Urothelium cell line (cell line): Measurements from ENCODE around the gene AFP.
A peak's percentile ranks its signal among the peaks of the same experiment; 100 is the strongest.
"Not testable (repeated sequence)": the region's sequence is repeated elsewhere in the genome, so short reads cannot be mapped to it uniquely, and the experiment has no call there.

Source experiments
- DNase-seq: peaks from one replicate; pipeline ENCODE4 v3.0.0; 2011; ENCODE audit warnings: low spot score, mixed read lengths
- FAIRE-seq: peaks from 2 replicates; lab custom pipeline; 2011; peaks lifted over from hg19 to GRCh38; lab: Jason Lieb, UNC

Gene AFP

DNA sequence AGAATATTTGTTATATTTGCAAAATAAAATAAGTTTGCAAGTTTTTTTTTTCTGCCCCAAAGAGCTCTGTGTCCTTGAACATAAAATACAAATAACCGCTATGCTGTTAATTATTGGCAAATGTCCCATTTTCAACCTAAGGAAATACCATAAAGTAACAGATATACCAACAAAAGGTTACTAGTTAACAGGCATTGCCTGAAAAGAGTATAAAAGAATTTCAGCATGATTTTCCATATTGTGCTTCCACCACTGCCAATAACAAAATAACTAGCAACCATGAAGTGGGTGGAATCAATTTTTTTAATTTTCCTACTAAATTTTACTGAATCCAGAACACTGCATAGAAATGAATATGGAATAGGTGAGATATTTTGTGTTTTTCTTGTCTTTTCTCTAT lies at the start of gene AFP:
Gene AFP (plus strand): TSS at position 238 of the 400 bp plus-strand sequence. CDS start 42 bp downstream, at position 280.
- DNase-seq (no peak), FAIRE-seq (no peak)

DNA sequence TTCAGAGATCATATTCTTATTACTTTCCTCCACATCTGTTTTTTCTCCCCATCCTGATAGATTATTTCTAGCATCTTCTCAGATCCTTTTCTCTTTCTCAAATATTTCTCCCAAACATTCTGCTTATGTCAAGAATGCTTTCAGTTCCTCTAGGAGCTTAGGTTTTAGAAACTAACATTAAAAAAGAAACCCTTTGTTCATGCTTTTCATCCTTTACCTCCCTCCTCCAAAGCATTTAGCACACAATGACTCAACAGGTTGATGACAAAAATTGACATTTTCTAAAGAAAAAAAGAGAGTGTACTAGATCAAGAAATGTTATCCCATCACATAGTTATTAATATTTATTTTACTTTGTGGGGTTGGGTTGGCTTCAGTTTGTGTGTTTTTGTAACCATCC lies 48.5 kb upstream of the AFP start:
- DNase-seq: no peak
- FAIRE-seq: no peak

DNA sequence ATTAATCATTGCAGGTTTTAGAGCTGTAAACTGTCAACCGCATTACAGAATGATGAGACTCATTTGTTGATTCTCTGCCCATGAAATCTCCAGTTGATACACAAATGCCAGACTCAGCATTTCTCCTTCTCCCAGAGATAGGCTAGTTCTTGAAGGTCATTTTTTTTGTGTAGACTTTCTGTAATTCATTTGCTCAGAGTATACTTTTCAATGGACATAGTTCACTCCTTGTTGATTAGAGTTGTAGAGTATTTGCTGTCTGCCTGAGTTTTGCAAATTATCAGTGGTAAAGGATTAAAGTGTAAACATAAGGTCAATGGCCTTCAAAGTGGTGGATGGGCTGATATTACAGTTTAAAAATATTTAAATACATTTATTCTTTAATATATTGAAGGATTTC lies 47.1 kb upstream of the AFP start:
- DNase-seq (no peak), FAIRE-seq (no peak)

DNA sequence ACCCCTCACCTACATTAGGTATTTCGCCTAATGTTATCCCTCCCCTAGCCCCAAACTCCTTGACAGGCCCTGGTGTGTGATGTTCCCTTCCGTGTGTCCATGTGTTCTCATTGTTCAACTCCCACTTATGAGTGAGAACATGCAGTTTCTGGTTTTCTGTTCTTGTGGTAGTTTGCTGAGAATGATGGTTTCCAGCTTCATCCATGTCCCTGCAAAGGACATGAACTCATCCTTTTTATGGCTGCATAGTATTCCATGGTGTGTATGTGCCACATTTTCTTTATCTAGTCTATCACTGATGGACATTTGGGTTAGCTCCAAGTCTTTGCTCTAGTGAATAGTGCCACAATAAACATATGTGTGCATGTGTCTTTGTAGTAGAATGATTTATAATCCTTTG lies 46.4 kb upstream of the AFP start:
- FAIRE-seq, DNase-seq: not testable (repeated sequence)

DNA sequence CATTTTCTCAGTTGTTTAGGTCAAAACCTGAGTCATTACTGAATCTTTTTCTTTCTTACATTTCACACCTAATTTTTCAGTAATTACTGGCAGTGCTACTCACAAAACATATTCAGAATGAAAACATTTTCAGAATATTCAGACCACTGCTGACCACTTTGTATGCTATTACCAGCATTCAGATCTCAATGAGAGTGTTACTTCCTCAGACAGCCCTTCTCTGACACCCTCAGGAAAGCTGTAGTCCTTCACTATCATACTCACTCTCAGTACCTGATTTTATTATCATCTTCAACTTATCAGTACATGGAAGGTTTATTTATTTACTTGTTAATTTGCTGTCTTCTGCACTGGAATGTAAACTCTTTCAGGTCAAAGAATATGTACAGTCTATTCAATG lies 44.2 kb upstream of the AFP start:
- FAIRE-seq (no peak), DNase-seq (no peak)

DNA sequence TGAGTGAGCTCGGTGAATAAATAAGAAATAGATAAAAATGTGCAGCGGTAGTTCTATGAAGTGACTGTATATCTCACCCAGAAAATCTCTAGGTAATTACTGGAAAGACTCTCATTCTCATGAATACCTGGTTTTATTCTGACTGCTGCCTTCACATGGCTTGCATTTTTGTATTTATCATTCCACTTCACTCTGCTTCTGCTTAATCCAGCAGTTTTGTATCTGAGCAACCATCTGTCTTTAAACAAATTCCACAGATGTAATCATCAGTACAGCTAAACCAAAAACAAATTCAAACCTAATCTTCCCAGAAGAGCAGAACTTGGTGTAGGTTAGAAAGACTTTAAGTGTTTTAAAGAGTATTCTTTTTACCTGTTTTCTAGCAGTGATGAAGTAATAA lies 43.1 kb upstream of the AFP start:
- DNase-seq (no peak), FAIRE-seq (no peak)

DNA sequence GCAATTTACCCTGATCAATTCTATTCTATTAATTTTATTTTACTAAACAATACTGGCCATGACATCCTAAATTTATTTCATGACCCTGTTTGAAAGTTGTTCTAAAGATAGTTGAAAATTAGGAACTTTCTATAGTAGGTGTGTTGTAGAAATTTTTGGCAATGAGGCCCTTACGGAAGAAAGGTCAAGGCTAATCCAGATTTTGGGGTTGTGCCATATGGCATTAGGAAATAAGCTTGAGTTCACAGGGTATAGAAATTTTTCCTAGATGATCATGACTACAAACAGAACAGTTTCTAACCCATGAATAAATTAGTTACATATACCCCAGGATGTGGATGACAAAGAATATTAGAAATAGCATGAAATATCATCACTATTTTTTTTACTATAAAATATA lies 39.7 kb upstream of the AFP start:
- DNase-seq (no peak), FAIRE-seq (no peak)

DNA sequence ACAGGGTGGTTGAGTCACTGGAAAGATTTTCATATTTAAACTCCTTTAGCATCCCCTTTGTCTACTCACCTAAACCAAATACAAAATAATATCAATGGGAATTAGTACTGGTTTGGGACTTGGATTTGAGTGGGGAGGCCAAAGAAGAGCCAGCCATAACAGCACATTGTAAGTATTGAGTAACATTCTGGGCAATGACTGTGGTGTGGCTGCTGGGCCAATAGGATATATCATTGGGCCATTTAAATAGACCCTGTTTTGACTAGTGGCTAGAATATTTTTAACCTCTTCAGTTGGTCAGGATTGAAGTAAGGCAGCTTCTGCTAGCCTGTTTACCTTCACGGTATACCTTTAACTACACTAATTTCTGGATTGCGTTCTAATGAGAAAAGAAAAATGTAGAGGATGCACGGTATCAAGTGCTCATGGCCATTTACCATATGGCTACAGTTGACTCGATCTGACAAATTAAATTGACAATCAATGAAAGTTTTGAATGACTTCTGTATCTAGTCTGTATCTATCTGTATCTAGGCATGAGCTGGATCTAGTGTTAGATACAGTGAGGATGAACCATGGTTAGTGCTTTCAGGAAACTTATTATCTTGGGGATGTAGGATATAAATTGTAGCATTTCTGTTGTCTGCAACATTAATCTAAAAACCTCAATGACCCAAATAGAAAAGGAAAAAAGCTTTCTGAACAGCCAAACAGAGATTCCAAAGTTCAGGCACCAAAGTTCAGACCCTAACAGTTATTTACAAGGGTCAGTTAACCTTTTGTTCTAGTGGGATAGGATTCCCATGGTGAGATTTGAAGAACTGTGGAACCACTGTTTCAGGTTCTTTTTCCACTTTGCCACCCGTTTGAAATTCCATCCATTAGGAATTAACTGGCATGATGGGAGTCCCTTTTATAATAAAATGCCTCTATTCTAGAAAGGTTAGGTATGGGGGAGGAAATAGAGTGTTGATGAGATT lies 38.7 kb upstream of the AFP start:
- no peak for DNase-seq
- FAIRE-seq: no peak

DNA sequence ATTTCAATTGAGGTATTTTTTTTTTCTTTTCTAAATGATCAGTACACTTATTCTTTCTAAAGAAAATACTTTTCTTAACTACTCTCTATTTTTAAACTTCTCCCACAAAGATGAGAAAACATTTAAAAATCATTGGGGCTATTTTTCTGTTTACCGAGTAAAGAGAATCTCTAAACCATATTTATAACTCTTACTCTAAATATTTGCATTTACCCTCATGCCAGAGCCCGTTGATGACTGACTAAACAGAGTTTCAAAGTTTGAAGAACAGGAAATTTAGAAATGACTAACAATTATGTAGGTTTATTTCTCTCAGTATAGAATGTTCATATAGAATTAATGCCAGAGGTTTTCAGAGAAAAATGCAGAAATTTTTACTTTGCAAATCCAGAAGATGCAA lies 34.6 kb upstream of the AFP start:
- DNase-seq (no peak), FAIRE-seq (no peak)

DNA sequence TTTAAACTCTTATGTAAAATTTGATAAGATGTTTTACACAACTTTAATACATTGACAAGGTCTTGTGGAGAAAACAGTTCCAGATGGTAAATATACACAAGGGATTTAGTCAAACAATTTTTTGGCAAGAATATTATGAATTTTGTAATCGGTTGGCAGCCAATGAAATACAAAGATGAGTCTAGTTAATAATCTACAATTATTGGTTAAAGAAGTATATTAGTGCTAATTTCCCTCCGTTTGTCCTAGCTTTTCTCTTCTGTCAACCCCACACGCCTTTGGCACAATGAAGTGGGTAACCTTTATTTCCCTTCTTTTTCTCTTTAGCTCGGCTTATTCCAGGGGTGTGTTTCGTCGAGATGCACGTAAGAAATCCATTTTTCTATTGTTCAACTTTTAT lies 32.0 kb upstream of the AFP start, which contains the start of gene ALB:
Gene ALB (plus strand): TSS at position 246 of the 400 bp plus-strand sequence. CDS start 41 bp downstream, at position 287.
- FAIRE-seq: no peak
- no peak for DNase-seq

DNA sequence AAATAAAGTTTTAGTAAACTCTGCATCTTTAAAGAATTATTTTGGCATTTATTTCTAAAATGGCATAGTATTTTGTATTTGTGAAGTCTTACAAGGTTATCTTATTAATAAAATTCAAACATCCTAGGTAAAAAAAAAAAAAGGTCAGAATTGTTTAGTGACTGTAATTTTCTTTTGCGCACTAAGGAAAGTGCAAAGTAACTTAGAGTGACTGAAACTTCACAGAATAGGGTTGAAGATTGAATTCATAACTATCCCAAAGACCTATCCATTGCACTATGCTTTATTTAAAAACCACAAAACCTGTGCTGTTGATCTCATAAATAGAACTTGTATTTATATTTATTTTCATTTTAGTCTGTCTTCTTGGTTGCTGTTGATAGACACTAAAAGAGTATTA lies 31.6 kb upstream of the AFP start:
- DNase-seq: no peak
- no peak for FAIRE-seq

DNA sequence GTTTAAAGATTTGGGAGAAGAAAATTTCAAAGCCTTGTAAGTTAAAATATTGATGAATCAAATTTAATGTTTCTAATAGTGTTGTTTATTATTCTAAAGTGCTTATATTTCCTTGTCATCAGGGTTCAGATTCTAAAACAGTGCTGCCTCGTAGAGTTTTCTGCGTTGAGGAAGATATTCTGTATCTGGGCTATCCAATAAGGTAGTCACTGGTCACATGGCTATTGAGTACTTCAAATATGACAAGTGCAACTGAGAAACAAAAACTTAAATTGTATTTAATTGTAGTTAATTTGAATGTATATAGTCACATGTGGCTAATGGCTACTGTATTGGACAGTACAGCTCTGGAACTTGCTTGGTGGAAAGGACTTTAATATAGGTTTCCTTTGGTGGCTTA lies 30.9 kb upstream of the AFP start:
- DNase-seq (no peak), FAIRE-seq (no peak)

DNA sequence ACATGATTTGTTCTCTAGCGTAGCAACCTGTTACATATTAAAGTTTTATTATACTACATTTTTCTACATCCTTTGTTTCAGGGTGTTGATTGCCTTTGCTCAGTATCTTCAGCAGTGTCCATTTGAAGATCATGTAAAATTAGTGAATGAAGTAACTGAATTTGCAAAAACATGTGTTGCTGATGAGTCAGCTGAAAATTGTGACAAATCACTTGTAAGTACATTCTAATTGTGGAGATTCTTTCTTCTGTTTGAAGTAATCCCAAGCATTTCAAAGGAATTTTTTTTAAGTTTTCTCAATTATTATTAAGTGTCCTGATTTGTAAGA lies 29.5 kb upstream of the AFP start:
- FAIRE-seq: no peak
- DNase-seq: no peak

DNA sequence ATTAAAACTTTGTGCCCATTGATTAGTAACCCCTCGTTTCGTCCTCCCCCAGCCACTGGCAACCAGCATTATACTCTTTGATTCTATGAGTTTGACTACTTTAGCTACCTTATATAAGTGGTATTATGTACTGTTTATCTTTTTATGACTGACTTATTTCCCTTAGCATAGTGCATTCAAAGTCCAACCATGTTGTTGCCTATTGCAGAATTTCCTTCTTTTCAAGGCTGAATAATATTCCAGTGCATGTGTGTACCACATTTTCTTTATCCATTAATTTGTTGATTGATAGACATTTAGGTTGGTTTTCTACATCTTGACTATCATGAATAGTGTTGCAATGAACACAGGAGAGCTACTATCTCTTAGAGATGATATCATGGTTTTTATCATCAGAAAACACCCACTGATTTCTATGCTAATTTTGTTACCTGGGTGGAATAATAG lies 28.8 kb upstream of the AFP start:
- FAIRE-seq: peak; percentile 17
- DNase-seq: no peak

DNA sequence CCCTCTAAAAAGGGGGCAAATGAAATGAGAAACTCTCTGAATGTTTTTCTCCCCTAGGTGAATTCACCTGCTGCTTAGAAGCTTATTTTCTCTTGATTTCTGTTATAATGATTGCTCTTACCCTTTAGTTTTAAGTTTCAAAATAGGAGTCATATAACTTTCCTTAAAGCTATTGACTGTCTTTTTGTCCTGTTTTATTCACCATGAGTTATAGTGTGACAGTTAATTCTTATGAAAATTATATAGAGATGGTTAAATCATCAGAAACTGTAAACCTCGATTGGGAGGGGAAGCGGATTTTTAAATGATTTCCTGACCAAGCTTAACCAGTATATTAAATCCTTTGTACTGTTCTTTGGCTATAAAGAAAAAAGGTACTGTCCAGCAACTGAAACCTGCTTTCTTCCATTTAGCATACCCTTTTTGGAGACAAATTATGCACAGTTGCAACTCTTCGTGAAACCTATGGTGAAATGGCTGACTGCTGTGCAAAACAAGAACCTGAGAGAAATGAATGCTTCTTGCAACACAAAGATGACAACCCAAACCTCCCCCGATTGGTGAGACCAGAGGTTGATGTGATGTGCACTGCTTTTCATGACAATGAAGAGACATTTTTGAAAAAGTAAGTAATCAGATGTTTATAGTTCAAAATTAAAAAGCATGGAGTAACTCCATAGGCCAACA lies 27.7 kb upstream of the AFP start:
- DNase-seq: no peak

DNA sequence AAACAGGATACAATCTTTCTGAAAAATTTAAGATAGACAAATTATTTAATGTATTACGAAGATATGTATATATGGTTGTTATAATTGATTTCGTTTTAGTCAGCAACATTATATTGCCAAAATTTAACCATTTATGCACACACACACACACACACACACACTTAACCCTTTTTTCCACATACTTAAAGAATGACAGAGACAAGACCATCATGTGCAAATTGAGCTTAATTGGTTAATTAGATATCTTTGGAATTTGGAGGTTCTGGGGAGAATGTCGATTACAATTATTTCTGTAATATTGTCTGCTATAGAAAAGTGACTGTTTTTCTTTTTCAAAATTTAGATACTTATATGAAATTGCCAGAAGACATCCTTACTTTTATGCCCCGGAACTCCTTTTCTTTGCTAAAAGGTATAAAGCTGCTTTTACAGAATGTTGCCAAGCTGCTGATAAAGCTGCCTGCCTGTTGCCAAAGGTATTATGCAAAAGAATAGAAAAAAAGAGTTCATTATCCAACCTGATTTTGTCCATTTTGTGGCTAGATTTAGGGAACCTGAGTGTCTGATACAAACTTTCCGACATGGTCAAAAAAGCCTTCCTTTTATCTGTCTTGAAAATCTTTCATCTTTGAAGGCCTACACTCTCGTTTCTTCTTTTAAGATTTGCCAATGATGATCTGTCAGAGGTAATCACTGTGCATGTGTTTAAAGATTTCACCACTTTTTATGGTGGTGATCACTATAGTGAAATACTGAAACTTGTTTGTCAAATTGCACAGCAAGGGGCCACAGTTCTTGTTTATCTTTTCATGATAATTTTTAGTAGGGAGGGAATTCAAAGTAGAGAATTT lies 26.8 kb upstream of the AFP start:
- FAIRE-seq (no peak), DNase-seq (no peak)

More for the DNA sequence above, 27.7 kb upstream of the AFP start:
- FAIRE-seq: no peak

DNA sequence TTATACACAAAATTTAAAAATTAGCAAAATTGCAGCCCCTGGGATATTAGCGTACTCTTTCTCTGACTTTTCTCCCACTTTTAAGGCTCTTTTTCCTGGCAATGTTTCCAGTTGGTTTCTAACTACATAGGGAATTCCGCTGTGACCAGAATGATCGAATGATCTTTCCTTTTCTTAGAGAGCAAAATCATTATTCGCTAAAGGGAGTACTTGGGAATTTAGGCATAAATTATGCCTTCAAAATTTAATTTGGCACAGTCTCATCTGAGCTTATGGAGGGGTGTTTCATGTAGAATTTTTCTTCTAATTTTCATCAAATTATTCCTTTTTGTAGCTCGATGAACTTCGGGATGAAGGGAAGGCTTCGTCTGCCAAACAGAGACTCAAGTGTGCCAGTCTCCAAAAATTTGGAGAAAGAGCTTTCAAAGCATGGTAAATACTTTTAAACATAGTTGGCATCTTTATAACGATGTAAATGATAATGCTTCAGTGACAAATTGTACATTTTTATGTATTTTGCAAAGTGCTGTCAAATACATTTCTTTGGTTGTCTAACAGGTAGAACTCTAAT lies 26.0 kb upstream of the AFP start:
- FAIRE-seq: no peak

DNA sequence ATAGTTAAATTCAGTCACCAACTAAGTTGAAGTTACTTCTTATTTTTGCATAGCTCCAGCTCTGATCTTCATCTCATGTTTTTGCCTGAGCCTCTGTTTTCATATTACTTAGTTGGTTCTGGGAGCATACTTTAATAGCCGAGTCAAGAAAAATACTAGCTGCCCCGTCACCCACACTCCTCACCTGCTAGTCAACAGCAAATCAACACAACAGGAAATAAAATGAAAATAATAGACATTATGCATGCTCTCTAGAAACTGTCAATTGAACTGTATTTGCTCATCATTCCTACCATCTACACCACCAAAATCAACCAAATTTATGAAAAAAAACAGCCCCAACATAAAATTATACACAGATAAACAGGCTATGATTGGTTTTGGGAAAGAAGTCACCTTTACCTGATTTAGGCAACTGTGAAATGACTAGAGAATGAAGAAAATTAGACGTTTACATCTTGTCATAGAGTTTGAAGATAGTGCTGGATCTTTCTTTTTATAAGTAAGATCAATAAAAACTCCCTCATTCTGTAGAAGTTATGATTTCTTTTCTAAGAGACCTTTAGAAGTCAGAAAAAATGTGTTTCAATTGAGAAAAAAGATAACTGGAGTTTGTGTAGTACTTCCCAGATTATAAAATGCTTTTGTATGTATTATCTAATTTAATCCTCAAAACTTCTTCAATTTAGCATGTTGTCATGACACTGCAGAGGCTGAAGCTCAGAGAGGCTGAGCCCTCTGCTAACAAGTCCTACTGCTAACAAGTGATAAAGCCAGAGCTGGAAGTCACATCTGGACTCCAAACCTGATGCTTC lies 24.9 kb upstream of the AFP start:
- DNase-seq: no peak
- FAIRE-seq: no peak

More for the DNA sequence above, 26.0 kb upstream of the AFP start:
- DNase-seq: no peak

DNA sequence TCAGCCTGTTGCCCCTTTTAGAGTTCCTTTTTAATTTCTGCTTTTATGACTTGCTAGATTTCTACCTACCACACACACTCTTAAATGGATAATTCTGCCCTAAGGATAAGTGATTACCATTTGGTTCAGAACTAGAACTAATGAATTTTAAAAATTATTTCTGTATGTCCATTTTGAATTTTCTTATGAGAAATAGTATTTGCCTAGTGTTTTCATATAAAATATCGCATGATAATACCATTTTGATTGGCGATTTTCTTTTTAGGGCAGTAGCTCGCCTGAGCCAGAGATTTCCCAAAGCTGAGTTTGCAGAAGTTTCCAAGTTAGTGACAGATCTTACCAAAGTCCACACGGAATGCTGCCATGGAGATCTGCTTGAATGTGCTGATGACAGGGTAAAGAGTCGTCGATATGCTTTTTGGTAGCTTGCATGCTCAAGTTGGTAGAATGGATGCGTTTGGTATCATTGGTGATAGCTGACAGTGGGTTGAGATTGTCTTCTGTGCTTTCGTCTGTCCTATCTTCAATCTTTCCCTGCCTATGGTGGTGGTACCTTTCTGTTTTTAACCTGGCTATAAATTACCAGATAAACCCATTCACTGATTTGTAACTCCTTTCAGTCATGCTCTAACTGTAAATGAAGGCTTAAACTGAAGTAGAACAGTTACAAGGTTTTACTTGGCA lies 24.1 kb upstream of the AFP start:
- DNase-seq (no peak), FAIRE-seq (no peak)
